BJ (cell line): Measurements from ENCODE around the gene TSC2. TPM values are rescaled to one million over a fixed set of nuclear protein-coding genes. Genes with fewer than 3 reads are reported as not detected.
"Not testable (repeated sequence)": the region's sequence is repeated elsewhere in the genome, so short reads cannot be mapped to it uniquely, and the experiment has no call there.

Source experiments
- CTCF ChIA-PET: fragments of 350-600 bp; formaldehyde crosslinking; extraction: SDS; loops from one replicate; lab custom pipeline; 2021; ENCODE audit warnings: antibody characterized with exemption, inconsistent platforms; lab: Yijun Ruan, JAX
- POLR2A ChIA-PET: fragments of 300-600 bp; sonication (Branson Sonifier 250); formaldehyde crosslinking; extraction: SDS; loops from one replicate; lab custom pipeline; 2021; ENCODE audit warnings: antibody characterized with exemption; lab: Charles Lee
- DNase-seq: peaks from one replicate; pipeline ENCODE4 v3.0.0-alpha.2; 2011; ENCODE audit warnings: low read depth
- H3K27me3 ChIP-seq: 2 replicates; pipeline ENCODE4 v1.6.0; 2011; ENCODE audit warnings: low read length; ENCODE audit not compliant: control insufficient read depth, insufficient read depth
- H3K36me3 ChIP-seq: 2 replicates; pipeline ENCODE4 v1.5.1; 2011; ENCODE audit warnings: low read length; ENCODE audit not compliant: control insufficient read depth, insufficient read depth
- H3K4me3 ChIP-seq: 2 replicates; pipeline ENCODE4 v1.5.1; 2011; ENCODE audit warnings: low read depth, mild to moderate bottlenecking, control low read depth, low read length
- CTCF ChIP-seq: IDR thresholded peaks from 2 replicates; pipeline ENCODE4 v1.5.1; 2011; ENCODE audit warnings: low read depth, mild to moderate bottlenecking, control low read depth, inconsistent platforms, low read length, moderate library complexity; ENCODE audit not compliant: insufficient read depth
- polyA plus RNA-seq: library from polyadenylated mRNA; depleted of rRNA; stranded (reverse); fragments of >200 nt; gene quantifications from 2 replicates; pipeline ENCODE4 v1.2.3, GENCODE V29; 2011

TSC2 gene
- polyA plus RNA-seq, 1 experiment, result 66.3 TPM

DNA sequence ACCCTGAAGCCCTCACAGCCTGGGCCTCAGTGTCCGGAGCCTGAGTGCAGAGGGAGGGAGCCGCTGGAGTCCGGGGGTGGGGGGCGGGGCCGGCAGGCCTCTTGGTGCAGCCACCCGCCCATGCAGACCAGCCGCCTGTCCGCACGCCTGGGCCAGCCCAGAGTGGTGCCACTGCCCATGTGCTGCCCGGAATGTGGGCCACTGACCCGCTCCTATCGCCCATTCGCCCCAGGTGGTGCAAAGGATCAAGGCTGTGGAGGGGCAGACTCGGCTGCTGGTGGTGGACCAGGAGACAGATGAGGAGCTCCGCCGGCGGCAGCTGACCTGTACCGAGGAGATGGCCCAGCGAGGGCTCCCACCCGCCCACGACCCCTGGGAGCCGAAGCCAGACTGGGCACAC, 18.4 kb upstream of the TSC2 start:
- Histone ChIP-seq H3K27me3 (no peaks in the 10 kb centered on the region), H3K36me3 (peaks cover 12% of the 10 kb centered on the region), H3K4me3 (no peak overlapping the region)
- no peak for TF ChIP-seq CTCF
- CTCF ChIA-PET, result no interaction called here
- POLR2A ChIA-PET, result no interaction called here
- no peak for DNase-seq

GRCh38 chr16:2030036-2030435, 17.7 kb upstream of the TSC2 start:
- TF ChIP-seq CTCF, result no peak
- CTCF ChIA-PET, result interaction anchor here (0.5 to 0.8 kb wide), 2 partner anchors 26 to 35 kb away, joined by 3 read pairs; no protein-coding TSS in a partner anchor
- H3K27me3 ChIP-seq, result no peaks in the 10 kb centered on the region
- H3K4me3 ChIP-seq, result no peak overlapping the region
- no peak for DNase-seq
- peaks cover 12% of the 10 kb centered on the region for H3K36me3 ChIP-seq
- POLR2A ChIA-PET, result no interaction called here

DNA sequence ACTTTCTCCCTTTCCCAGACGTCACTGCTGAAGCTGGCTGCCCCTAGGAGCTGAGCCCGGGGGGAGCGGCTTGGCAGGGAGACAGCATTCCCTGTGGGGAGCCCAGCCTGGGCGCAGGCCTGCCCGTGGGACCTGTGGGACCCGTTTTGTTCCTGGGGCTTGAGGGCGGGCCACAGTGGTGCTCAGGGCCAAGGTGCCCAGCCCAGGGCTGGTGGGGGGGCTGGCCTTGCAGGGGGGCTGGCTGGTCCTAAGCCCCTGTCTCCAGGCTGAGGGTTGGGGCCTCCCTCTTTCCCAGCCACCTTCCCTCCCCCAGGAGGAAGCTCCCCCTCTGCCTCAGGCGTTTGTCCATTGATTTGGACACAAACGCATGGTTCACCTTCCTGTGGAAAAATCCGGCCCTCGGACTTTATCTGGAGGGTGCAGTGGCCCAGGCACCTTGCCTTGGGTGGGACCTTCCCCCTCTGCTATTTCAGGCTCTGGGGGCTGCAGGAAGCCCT, 16.7 kb upstream of the TSC2 start:
- POLR2A ChIA-PET, result no interaction called here
- CTCF ChIA-PET, result interaction anchor here (2.3 kb wide), 1 partner anchor 109 kb away, joined by 4 read pairs; no protein-coding TSS in a partner anchor
- no peak for TF ChIP-seq CTCF

GRCh38 chr16:2032285-2033056, 15.3 kb upstream of the TSC2 start:
- Histone ChIP-seq H3K4me3 (peak overlapping the region; percentile 47), H3K36me3 (peaks cover 27% of the 10 kb centered on the region), H3K27me3 (no peaks in the 10 kb centered on the region)
- DNase-seq, result no peak
- ChIA-PET CTCF (interaction anchor here (1.1 to 2.3 kb wide), 3 partner anchors 9 to 108 kb away, joined by 4 to 7 read pairs (median 5); no protein-coding TSS in a partner anchor), POLR2A (interaction anchor here (0.6 to 1.1 kb wide), 2 partner anchors 15 to 123 kb away, joined by 3 to 4 read pairs; partner anchors contain the start of genes NTHL1, TRAF7 and TSC2)
- TF ChIP-seq CTCF, result no peak

More for the DNA sequence above, 16.7 kb upstream of the TSC2 start:
- no peak for DNase-seq
- Histone ChIP-seq H3K36me3 (peaks cover 14% of the 10 kb centered on the region), H3K4me3 (no peak overlapping the region), H3K27me3 (no peaks in the 10 kb centered on the region)

- ChIA-PET POLR2A (interaction anchor here (0.6 kb wide), 1 partner anchor 37 kb away, joined by 5 read pairs; no protein-coding TSS in a partner anchor), CTCF (interaction anchor here (1.0 to 2.3 kb wide), 3 partner anchors 10 to 107 kb away, joined by 4 to 5 read pairs (median 4); no protein-coding TSS in a partner anchor)
- Histone ChIP-seq H3K27me3 (no peaks in the 10 kb centered on the region), H3K36me3 (peaks cover 33% of the 10 kb centered on the region), H3K4me3 (peak overlapping the region; percentile 47)
- DNase-seq, result peak; percentile 16
- no peak for TF ChIP-seq CTCF
These were observed 14.5 kb upstream of the TSC2 start for GRCh38 chr16:2033057-2033908.

GRCh38 chr16:2033909-2034695, 13.7 kb upstream of the TSC2 start:
- ChIA-PET POLR2A (interaction anchor here (0.6 kb wide), 1 partner anchor 38 kb away, joined by 5 read pairs; no protein-coding TSS in a partner anchor), CTCF (interaction anchor here (1.0 kb wide), 1 partner anchor 11 kb away, joined by 4 read pairs; no protein-coding TSS in a partner anchor)
- peak overlapping the region; percentile 47 for H3K4me3 ChIP-seq
- DNase-seq, H3K27me3 ChIP-seq: not testable (repeated sequence)
- peaks cover 38% of the 10 kb centered on the region for H3K36me3 ChIP-seq
